NT2/D1 (cell line): ENCODE results near the gene SINHCAF.

Source experiments
- DNase-seq: peaks from one replicate; pipeline ENCODE4 v3.0.0-alpha.2; 2011; ENCODE audit warnings: low read depth, low spot score
- H3K27me3 ChIP-seq: 2 replicates; pipeline ENCODE4 v1.6.0; 2011; ENCODE audit warnings: mild to moderate bottlenecking; ENCODE audit not compliant: insufficient read length, insufficient read depth
- H3K36me3 ChIP-seq: 2 replicates; pipeline ENCODE4 v1.6.1; 2011; ENCODE audit warnings: mild to moderate bottlenecking, low read length, mixed read lengths; ENCODE audit not compliant: insufficient read depth, insufficient read length
- H3K4me1 ChIP-seq: 2 replicates; pipeline ENCODE4 v1.5.1; 2011; ENCODE audit not compliant: insufficient read depth, insufficient read length
- H3K4me3 ChIP-seq: 2 replicates; pipeline ENCODE4 v1.5.1; 2011; ENCODE audit warnings: low read depth; ENCODE audit not compliant: insufficient read length
- H3K9ac ChIP-seq: 2 replicates; pipeline ENCODE4 v1.6.0; 2011; ENCODE audit warnings: low read depth; ENCODE audit not compliant: insufficient read length
- H3K9me3 ChIP-seq: 2 replicates; pipeline ENCODE4 v1.5.1; 2011; ENCODE audit warnings: mild to moderate bottlenecking, low read length; ENCODE audit not compliant: insufficient read depth
- SUZ12 ChIP-seq: IDR thresholded peaks from 2 replicates; pipeline ENCODE4 v1.6.1; 2011; ENCODE audit not compliant: insufficient read length, insufficient read depth; ENCODE audit errors: extremely low read depth
- YY1 ChIP-seq: IDR thresholded peaks from 2 replicates; pipeline ENCODE4 v1.6.1; 2011; ENCODE audit not compliant: insufficient read length, insufficient read depth
- ZNF274 ChIP-seq: IDR thresholded peaks from 2 replicates; pipeline ENCODE4 v1.6.1; 2011; ENCODE audit warnings: mild to moderate bottlenecking, low read depth, low read length

The SINHCAF gene

DNA sequence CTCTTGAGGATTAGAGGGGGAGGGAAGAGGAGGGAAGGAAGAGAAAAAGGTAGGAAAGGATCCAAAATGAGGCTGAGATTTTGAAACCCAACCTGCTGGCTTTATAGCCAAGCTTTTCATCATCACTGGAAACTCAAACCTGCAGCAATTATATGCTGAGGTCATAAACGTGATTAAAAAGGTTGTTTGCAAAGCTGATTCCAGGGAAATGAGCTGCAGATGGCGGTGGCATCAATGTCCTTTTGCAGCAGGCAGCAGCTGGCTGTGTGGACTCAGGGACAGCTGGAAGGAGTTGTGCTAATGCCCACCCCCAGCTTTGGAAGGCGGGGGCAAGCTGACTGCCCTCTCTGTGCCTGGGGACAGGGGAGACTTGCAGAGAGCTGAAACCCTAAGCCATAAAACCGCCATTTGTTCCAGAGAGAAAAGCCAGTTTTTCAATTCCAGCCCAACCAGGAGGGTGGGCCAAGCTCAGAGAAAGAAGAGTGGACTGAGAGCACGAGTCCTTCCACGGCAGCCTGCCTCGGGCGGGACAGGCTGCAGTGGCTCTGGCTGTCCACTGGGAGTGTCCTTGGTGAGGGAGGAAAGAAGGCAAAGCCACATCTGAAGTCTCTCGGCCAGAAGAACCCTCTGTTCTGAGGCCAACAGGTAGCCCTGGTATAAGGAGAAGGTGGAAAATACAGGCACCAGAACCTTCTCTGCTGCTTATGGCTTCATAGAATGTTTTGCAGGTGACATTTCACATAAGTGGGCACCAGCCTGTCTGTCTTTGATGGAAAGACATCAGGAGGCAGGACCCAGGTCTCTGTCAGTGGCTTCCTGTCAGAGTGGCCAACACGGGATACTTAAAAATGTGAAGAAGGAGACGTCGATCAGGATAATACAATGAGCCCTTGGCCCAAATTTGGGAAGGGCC lies 90.7 kb downstream of the SINHCAF start:
- Histone ChIP-seq H3K27me3 (peaks cover 23% of the 10 kb centered on the region), H3K36me3 (no peaks in the 10 kb centered on the region), H3K4me1 (peaks cover 12% of the 10 kb centered on the region), H3K9me3 (peaks cover 20% of the 10 kb centered on the region), H3K4me3 (no peak overlapping the region), H3K9ac (peak overlapping the region; percentile 35)
- DNase-seq = peak; percentile 77
- TF ChIP-seq SUZ12 (no peak), YY1 (no peak), ZNF274 (no peak)

DNA sequence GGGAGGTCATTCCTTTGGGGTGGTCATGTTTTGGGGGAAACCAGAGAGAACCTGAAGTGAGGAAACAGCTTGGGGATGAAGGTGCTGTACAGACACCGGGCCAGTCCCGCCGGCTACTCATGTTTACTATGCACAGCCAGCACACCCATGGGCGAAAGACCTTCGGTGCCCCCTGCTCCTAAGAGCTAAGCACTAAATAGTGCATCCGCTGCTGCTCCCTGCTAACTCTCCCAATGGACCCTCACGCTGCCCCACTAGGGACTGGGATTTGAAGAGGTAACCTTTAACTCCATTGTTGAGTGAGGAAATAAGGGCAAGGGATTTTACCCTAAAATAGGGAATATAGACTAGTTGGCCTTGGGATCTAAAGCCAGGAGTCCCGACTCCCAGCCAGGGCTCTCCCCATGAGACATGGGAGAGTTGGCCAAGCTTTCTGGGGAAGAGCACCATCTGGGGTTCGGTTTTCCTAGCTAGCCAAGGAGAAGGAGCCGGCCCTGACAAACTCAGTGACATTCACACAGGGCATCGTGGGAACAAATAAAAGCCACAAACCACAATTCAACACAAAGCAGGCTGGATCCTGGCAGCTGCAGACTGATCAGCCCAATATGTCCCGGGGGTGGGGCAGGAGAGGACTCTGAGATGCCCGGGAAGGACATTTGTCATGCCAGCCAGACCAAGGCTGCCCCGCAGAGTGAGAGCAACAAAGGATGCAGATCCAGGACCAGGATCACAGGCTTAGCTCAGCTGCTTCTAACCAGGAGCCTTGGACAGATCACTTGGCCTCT lies 91.7 kb downstream of the SINHCAF start:
- no peak overlapping the region for H3K9ac ChIP-seq
- peaks cover 23% of the 10 kb centered on the region for H3K27me3 ChIP-seq
- H3K4me1 ChIP-seq = peaks cover 12% of the 10 kb centered on the region
- no peaks in the 10 kb centered on the region for H3K36me3 ChIP-seq
- no peak for DNase-seq
- peaks cover 20% of the 10 kb centered on the region for H3K9me3 ChIP-seq
- no peak overlapping the region for H3K4me3 ChIP-seq
- TF ChIP-seq SUZ12 (no peak), ZNF274 (no peak), YY1 (no peak)

GRCh38 chr12:31233061-31233730 lies 92.8 kb downstream of the SINHCAF start:
- Histone ChIP-seq H3K9ac (no peak overlapping the region), H3K4me3 (no peak overlapping the region), H3K27me3 (peaks cover 26% of the 10 kb centered on the region), H3K9me3 (peaks cover 20% of the 10 kb centered on the region), H3K36me3 (no peaks in the 10 kb centered on the region), H3K4me1 (peaks cover 12% of the 10 kb centered on the region)
- no peak for TF ChIP-seq SUZ12
- no peak for TF ChIP-seq YY1
- no peak for TF ChIP-seq ZNF274
- no peak for DNase-seq

- peaks cover 20% of the 10 kb centered on the region for H3K27me3 ChIP-seq
- TF ChIP-seq YY1 = no peak
- TF ChIP-seq SUZ12 = no peak
- TF ChIP-seq ZNF274 = no peak
- no peak for DNase-seq
- no peak overlapping the region for H3K9ac ChIP-seq
- H3K4me1 ChIP-seq = peaks cover 12% of the 10 kb centered on the region
- H3K9me3 ChIP-seq = peaks cover 20% of the 10 kb centered on the region
- H3K36me3 ChIP-seq = no peaks in the 10 kb centered on the region
- H3K4me3 ChIP-seq = no peak overlapping the region
These were observed 93.5 kb downstream of the SINHCAF start for GRCh38 chr12:31232361-31232965.

- Histone ChIP-seq H3K4me3 (no peak overlapping the region), H3K27me3 (peaks cover 21% of the 10 kb centered on the region), H3K9me3 (peaks cover 20% of the 10 kb centered on the region), H3K9ac (no peak overlapping the region), H3K4me1 (peaks cover 12% of the 10 kb centered on the region), H3K36me3 (no peaks in the 10 kb centered on the region)
- TF ChIP-seq ZNF274 = no peak
- TF ChIP-seq SUZ12 = no peak
- TF ChIP-seq YY1 = no peak
- DNase-seq = no peak
These were observed 94.2 kb downstream of the SINHCAF start for GRCh38 chr12:31231611-31232360.
